CD14-positive monocyte (primary cell): ENCODE data around the gene ST3GAL2. TPM values are rescaled to one million over a fixed set of nuclear protein-coding genes. Genes with fewer than 3 reads are reported as not detected.

ENCODE experiments used
- DNase-seq, 3 donors: peaks; one replicate each; pipeline ENCODE4 v3.0.0-alpha.2; 2011 to 2022
- H2AFZ ChIP-seq: 2 replicates; pipeline ENCODE4 v1.6.0; 2012; ENCODE audit warnings: mild to moderate bottlenecking, low read depth, low read length, inconsistent platforms; ENCODE audit not compliant: insufficient read depth, poor library complexity, severe bottlenecking
- H3K27ac ChIP-seq, 2 donors: 1 replicate in 1 of 2; 2 replicates in 1 of 2; pipeline ENCODE4 v1.5.1; 2012 to 2013; ENCODE audit warnings: low read length in 2 of 2, control low read depth in 1 of 2, inconsistent platforms in 1 of 2, low read depth in 1 of 2, mild to moderate bottlenecking in 1 of 2
- H3K27me3 ChIP-seq, 2 donors: one replicate each; pipeline versions ENCODE4 v1.6.0 to v1.6.1; 2011 to 2013; ENCODE audit warnings: low read length in 2 of 2; ENCODE audit not compliant: control insufficient read depth in 2 of 2, insufficient read depth in 2 of 2
- H3K36me3 ChIP-seq, 2 donors: replicated peaks in 1 of 2; 1 replicate in 1 of 2; 2 replicates in 1 of 2; pipeline versions ENCODE4 v1.5.1 to v1.6.1; 2012 to 2013; ENCODE audit warnings: low read length in 2 of 2, control low read depth in 1 of 2, inconsistent platforms in 1 of 2, mild to moderate bottlenecking in 1 of 2; ENCODE audit not compliant: insufficient read depth in 2 of 2, control insufficient read depth in 1 of 2
- H3K4me1 ChIP-seq, 2 donors: 1 replicate in 1 of 2; 2 replicates in 1 of 2; pipeline versions ENCODE4 v1.5.1 to v1.6.1; 2012 to 2013; ENCODE audit warnings: low read length in 2 of 2, control low read depth in 1 of 2, inconsistent platforms in 1 of 2, mild to moderate bottlenecking in 1 of 2, moderate library complexity in 1 of 2; ENCODE audit not compliant: insufficient read depth in 2 of 2, control insufficient read depth in 1 of 2
- H3K4me2 ChIP-seq: replicated peaks from 2 replicates; pipeline ENCODE3; 2012; ENCODE audit warnings: low read length, moderate library complexity, mild to moderate bottlenecking; ENCODE audit not compliant: poor library complexity, severe bottlenecking; ENCODE audit errors: extremely low read depth
- H3K4me3 ChIP-seq, 3 experiments: fragments of 200-600 bp in 1 of 3; sonication (generic) in 1 of 3; replicated peaks in 1 of 3; 1 replicate in 2 of 3; 2 replicates in 1 of 3; pipeline ENCODE4 v1.5.1; 2011 to 2013; ENCODE audit warnings: low read length in 3 of 3, mild to moderate bottlenecking in 3 of 3, control low read depth in 2 of 3, low read depth in 2 of 3, inconsistent platforms in 1 of 3, moderate library complexity in 1 of 3
- H3K79me2 ChIP-seq: 2 replicates; pipeline ENCODE4 v1.6.0; 2012; ENCODE audit warnings: mild to moderate bottlenecking, control low read depth, inconsistent platforms, low read length, moderate library complexity; ENCODE audit not compliant: insufficient read depth
- H3K9ac ChIP-seq: 2 replicates; pipeline ENCODE4 v1.6.0; 2017; ENCODE audit warnings: low read length, mild to moderate bottlenecking; ENCODE audit not compliant: insufficient read depth, poor library complexity, severe bottlenecking
- H3K9me3 ChIP-seq, 2 donors: replicated peaks in 1 of 2; 1 replicate in 1 of 2; 2 replicates in 1 of 2; pipeline versions ENCODE4 v1.5.1 to v1.6.1; 2012 to 2013; ENCODE audit warnings: low read length in 2 of 2, control low read depth in 1 of 2; ENCODE audit not compliant: control insufficient read depth in 1 of 2, insufficient read depth in 1 of 2
- H4K20me1 ChIP-seq: 2 replicates; pipeline ENCODE4 v1.6.0; 2012; ENCODE audit warnings: mild to moderate bottlenecking, low read length, control low read depth, moderate library complexity; ENCODE audit not compliant: insufficient read depth
- H3K27ac Mint-ChIP-seq, 7 donors: one replicate each; pipeline ENCODE4 v1.8.0; 2020; ENCODE audit warnings: mild to moderate bottlenecking in 7 of 7, mixed read lengths in 7 of 7, moderate library complexity in 6 of 7, inconsistent platforms in 2 of 7
- H3K27me3 Mint-ChIP-seq, 3 donors: one replicate each; pipeline ENCODE4 v1.8.0; 2021 to 2022; ENCODE audit warnings: low read depth in 3 of 3, mild to moderate bottlenecking in 3 of 3, mixed read lengths in 3 of 3, moderate library complexity in 3 of 3, inconsistent platforms in 1 of 3
- H3K36me3 Mint-ChIP-seq, 2 donors: one replicate each; pipeline ENCODE4 v1.8.0; 2020; ENCODE audit warnings: mixed read lengths in 2 of 2, inconsistent platforms in 1 of 2, mild to moderate bottlenecking in 1 of 2
- H3K4me1 Mint-ChIP-seq: one replicate; pipeline ENCODE4 v1.8.0; 2020; ENCODE audit warnings: mild to moderate bottlenecking, mixed read lengths
- H3K4me3 Mint-ChIP-seq, 2 donors: one replicate each; pipeline ENCODE4 v1.8.0; 2020; ENCODE audit warnings: mild to moderate bottlenecking in 2 of 2, mixed read lengths in 2 of 2, moderate library complexity in 1 of 2
- H3K9me3 Mint-ChIP-seq, 7 donors: one replicate each; pipeline ENCODE4 v1.8.0; 2020 to 2022; ENCODE audit warnings: mixed read lengths in 7 of 7, mild to moderate bottlenecking in 6 of 7, moderate library complexity in 6 of 7, inconsistent platforms in 2 of 7
- CTCF ChIP-seq: fragments of 200-600 bp; IDR thresholded peaks from one replicate; pipeline ENCODE4 v1.8.0; 2022; ENCODE audit warnings: antibody characterized with exemption, mild to moderate bottlenecking
- WGBS: methylation state at CpG from one replicate; pipeline ENCODE4 v1.1.5; 2013; ENCODE audit warnings: missing lambda C conversion rate; ENCODE audit not compliant: insufficient coverage; 5-methylcytosine and 5-hydroxymethylcytosine counted together
- intact Hi-C, 2 donors: fragments of 100-400 bp; cut with micrococcal nuclease; formaldehyde crosslinking; loops; one replicate each; pipeline versions ENCODE4 v1.15.0 to v1.15.1; 2023
- polyA plus RNA-seq, 3 donors: library from polyadenylated mRNA; depleted of rRNA in 1 of 3; unstranded in 2 of 3; stranded (reverse) in 1 of 3; fragments of 300-500 nt in 2 of 3; fragments of >200 nt in 1 of 3; fragmentation: Illumina TruSeq in 2 of 3; gene quantifications; 1 replicate in 2 of 3; 2 replicates in 1 of 3; pipeline ENCODE4 v1.2.3, GENCODE V29; 2012 to 2021

ST3GAL2 gene
- polyA plus RNA-seq, 3 donors: 13.5 to 20.0 (median 18.4) TPM

DNA sequence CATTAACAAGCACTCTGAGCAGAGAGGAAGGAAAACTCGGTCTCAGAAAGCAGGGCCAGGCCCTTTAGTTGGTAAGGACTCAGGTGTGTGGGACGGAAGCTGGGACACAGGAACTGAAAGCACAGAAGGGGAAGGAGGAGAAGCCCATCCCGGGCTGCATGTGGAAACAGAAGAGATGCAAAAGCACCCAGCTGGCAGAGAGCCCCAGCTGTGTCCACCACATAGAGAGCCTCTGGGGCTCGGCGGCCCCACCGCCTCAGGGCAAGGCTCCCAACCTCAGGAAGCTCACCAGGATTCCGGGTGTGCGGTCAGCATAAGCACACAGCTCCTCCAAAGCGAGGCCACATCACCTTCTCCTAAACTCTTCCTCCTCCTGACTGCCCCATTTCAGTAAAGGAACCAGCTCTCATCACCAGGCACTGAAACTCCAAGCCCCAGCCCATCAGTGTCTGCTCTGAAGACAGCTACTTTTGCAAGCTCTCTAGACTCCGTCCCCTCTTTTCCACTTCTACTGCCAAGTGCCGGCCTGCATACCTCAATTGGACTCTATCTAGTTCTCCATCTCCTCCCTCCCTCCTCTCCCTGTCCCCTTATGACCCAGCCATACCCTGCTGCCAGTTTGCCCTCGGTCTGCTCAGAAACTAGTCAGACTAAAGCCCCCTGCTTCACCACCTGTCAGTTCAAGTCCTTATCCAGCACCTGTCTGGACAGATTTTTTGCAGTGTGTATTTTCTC, 6.0 kb downstream of the ST3GAL2 start:
- Histone ChIP-seq H2AFZ (peak overlapping the region; percentile 32), H3K27me3 (no peaks in the 10 kb centered on the region), H3K79me2 (peaks cover 51% of the 10 kb centered on the region), H3K4me2 (peak overlapping the region; percentile 50), H4K20me1 (peaks cover 25% of the 10 kb centered on the region), H3K36me3 (peaks cover 4 to 7% of the 10 kb centered on the region in 2 donors), H3K9ac (peak overlapping the region; percentile 18), H3K27ac (peak overlapping the region; percentile 67 to 81), H3K4me3 (peak overlapping the region in 1 of 3 experiments; percentile 45), H3K4me1 (peaks cover 73 to 83% of the 10 kb centered on the region in 2 donors), H3K9me3 (no peaks in the 10 kb centered on the region)
- Mint-ChIP-seq H3K27me3 (peaks cover 0 to 4% (median 3%) of the 10 kb centered on the region in 3 donors), H3K4me1 (peaks cover 80% of the 10 kb centered on the region), H3K27ac (peak overlapping the region; percentile 82 to 97 (median 92)), H3K9me3 (peaks cover 0 to 3% (median 0%) of the 10 kb centered on the region in 7 donors), H3K4me3 (peak overlapping the region; percentile 57 to 82), H3K36me3 (peaks cover 15 to 16% of the 10 kb centered on the region in 2 donors)
- WGBS: 11% methylated on average over 11 of the region's 12 CpGs
- DNase-seq: peak; percentile 18 to 60 (median 55)
- intact Hi-C loops: no loop called here
- no peak for TF ChIP-seq CTCF

DNA sequence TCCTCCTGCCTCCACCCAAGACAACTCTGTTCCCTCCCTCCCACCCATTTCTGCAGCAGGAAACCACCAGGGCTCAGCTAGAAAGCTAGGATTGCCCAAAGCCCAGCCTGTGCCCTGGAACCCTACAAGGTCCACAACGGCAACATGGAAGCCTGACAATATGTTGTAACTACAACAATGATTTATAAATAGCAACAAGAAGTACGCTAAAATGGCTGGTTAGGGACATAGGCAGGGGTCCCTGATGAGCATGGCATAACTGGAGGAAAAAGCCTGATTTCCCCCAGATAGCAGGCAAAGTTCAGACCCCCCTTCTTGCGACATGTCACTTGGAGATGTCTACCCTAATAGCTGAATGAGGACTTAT, 6.6 kb downstream of the ST3GAL2 start:
- H3K4me1 ChIP-seq: peaks cover 73 to 83% of the 10 kb centered on the region in 2 donors
- H3K4me2 ChIP-seq: peak overlapping the region; percentile 50
- peak in 2 of 3 donors; percentile 22 to 39 for DNase-seq
- H2AFZ ChIP-seq: peak overlapping the region; percentile 32
- WGBS: no CpG with 5 or more reads among the region's 3 CpGs
- no peak for TF ChIP-seq CTCF
- peaks cover 0 to 3% (median 3%) of the 10 kb centered on the region in 3 donors for H3K27me3 Mint-ChIP-seq
- H3K4me1 Mint-ChIP-seq: peaks cover 80% of the 10 kb centered on the region
- H3K36me3 Mint-ChIP-seq: peaks cover 15 to 19% of the 10 kb centered on the region in 2 donors
- no peaks in the 10 kb centered on the region for H3K27me3 ChIP-seq
- peaks cover 21% of the 10 kb centered on the region for H4K20me1 ChIP-seq
- H3K9me3 Mint-ChIP-seq: peaks cover 0 to 3% (median 0%) of the 10 kb centered on the region in 7 donors
- intact Hi-C loops: no loop called here
- no peak overlapping the region for H3K9ac ChIP-seq
- H3K27ac ChIP-seq: peak overlapping the region; percentile 67 to 81
- no peaks in the 10 kb centered on the region for H3K9me3 ChIP-seq
- peak overlapping the region; percentile 82 to 97 (median 93) for H3K27ac Mint-ChIP-seq
- peak overlapping the region in 1 of 3 experiments; percentile 45 for H3K4me3 ChIP-seq
- H3K36me3 ChIP-seq: peaks cover 4 to 7% of the 10 kb centered on the region in 2 donors
- H3K4me3 Mint-ChIP-seq: peak overlapping the region; percentile 57 to 82
- H3K79me2 ChIP-seq: peaks cover 45% of the 10 kb centered on the region
